GM21723 (cell line): ENCODE data around the gene ZDHHC11B.
"Not testable (repeated sequence)": the region's sequence is repeated elsewhere in the genome, so short reads cannot be mapped to it uniquely, and the experiment has no call there.

Experiments
- ATAC-seq: cut with Tn5 transposase; IDR thresholded peaks from one replicate; pipeline ENCODE4 v1.9.1; 2021; ENCODE audit warnings: mild to moderate bottlenecking, moderate library complexity; ENCODE audit not compliant: unreplicated experiment

ZDHHC11B gene

GRCh38 chr5:688348-689010 is 96.0 kb downstream of the ZDHHC11B start:
- not testable (repeated sequence) for ATAC-seq

- ATAC-seq: not testable (repeated sequence)
Observed at GRCh38 chr5:686936-687335, 97.6 kb downstream of the ZDHHC11B start.

DNA sequence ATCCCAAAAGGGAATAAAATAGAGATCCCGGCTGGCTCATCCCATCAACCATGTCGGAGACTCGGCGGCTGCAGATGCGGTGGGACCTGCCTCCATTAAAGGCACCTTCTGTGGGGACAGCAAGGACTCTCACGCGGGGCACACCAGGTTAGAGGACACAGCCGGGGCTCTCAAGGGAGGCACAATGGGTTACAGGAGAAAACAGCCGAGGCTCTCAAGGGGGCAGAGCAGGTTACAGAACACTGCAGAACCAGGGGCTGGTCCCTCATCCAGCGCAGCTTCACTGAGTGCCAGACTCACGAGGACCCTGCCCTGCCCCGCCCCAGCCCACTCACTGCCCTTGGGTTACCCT is 98.4 kb downstream of the ZDHHC11B start:
- not testable (repeated sequence) for ATAC-seq

GRCh38 chr5:685262-686171 is 99.0 kb downstream of the ZDHHC11B start:
- ATAC-seq: no peak

GRCh38 chr5:684751-685216 is 99.7 kb downstream of the ZDHHC11B start:
- ATAC-seq: no peak

- no peak for ATAC-seq
Observed at GRCh38 chr5:683551-684481, 100.7 kb downstream of the ZDHHC11B start.

DNA sequence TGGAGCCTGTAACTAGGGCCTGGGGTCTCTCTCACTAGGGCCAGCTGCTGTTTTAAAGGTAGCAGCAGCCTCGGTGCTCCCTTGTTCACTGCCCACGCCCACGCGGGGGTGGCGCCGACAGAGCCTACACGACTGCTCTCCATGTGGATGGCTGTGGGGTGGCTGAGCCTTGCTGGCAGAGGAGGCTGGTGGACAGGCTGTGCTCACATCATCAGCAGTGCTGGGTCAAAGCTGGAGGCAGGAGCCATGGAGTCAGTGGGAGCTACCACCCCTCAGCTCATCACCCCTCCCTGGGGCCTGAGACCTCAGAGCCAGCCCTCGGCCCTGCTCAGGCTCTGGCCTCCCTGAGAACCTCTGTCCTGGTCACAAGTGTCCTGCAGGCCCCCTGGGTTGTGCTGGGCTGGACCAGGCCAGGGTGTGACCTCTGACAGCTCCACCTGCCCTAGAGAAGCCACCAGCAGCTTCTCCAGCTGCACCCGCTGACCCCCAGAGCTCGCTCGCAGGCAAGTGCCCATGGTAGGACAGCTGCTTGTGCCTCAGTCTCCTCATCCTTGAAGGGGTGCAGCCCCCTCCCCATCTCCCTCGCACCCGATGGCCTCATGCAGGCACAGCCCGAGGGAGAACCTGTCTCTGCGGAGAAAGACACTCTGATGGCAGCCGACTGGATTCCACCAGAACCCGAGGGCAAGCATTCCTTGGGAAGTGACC is 101.7 kb downstream of the ZDHHC11B start:
- ATAC-seq: not testable (repeated sequence)

DNA sequence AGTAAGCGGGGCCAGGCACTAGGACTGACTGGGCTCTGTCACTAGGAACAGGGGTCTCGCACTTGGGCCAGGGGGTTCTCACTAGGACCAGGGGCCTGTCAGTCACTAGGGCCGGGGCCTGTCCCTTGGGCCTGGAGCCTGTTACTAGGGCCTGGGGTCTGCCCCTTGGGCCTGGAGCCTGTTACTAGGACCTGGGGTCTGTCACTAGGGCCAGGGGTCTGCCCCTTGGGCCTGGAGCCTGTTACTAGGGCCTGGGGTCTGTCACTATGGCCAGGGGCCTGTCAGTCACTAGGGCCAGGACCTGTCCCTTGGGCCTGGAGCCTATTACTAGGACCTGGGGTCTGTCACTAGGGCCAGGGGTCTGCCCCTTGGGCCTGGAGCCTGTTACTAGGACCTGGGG is 102.3 kb downstream of the ZDHHC11B start:
- ATAC-seq: not testable (repeated sequence)

DNA sequence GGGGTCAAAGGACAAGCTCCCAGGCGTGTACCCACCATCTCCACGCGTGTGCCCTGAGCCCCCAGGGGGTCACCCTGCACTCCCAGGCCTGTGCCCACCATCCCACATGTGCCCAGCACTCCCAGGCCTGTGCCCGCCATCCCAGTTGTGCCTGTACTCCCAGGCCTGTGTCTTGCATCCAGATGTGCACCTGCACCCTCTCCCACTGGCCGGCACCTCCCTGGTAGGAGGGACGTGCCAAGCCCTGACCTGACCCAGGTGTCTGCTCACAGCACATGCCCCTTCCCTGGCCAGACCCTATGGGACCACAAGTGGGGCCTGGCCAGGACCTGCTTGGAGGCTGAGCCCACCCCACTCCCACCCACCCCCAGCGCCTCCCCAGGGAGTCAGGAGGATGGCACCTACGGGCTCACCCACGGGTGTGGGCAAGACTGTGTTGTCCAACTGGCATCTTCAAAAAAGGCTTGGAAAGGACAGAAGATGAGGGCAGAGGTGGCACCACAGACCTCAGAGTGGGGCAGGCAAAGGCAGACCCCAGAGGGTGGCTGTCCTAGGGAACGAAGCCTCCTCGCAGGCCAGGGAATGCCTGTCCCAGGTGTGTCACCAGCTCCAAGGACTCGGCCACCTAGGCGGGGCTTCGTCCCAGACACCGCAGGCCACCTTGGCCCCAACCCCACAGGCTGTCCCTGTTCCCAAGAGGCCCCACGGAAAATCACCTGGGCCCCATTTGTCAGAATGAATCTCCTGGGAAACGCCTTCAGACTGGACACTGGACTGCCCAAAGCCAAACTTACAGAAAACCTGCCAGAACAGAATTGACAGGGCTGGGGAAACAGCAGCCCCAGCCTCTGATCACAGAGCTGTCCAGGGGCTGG is 103.0 kb downstream of the ZDHHC11B start:
- ATAC-seq: not testable (repeated sequence)

- ATAC-seq: not testable (repeated sequence)
Observed at GRCh38 chr5:680836-681235, 103.7 kb downstream of the ZDHHC11B start.

DNA sequence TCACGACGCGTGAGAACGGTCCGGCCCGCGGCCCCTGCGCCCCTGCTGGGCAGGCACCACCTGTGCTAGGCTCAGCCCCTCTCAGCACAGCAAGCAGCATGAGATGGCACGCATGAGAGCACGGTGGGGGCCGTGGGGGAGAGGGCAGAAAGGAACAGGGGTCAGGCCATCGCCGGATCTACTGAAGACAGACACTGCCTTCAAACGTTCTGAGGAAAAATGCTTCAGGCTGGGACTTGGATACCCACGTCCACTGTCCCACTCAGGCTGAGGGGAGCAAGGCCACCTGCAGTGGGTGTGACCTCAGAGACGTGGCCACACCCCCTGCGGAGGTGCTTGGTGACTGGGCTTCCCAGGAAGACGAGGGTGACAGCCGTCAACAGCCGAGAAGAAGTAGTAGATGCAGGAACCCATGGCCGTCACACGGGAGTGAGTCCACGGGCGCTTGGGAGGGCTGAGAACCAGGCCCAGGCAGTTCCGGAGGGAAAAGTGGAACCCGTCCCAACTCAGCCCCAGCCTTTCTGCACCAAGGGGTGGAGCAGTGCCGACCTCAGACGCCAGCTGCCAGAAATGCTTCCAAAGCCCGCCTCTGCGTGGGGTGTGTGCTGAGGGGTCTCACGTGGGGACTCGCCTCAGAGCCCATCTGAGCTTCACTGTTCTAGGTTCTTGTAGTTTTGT is 104.3 kb downstream of the ZDHHC11B start:
- not testable (repeated sequence) for ATAC-seq

DNA sequence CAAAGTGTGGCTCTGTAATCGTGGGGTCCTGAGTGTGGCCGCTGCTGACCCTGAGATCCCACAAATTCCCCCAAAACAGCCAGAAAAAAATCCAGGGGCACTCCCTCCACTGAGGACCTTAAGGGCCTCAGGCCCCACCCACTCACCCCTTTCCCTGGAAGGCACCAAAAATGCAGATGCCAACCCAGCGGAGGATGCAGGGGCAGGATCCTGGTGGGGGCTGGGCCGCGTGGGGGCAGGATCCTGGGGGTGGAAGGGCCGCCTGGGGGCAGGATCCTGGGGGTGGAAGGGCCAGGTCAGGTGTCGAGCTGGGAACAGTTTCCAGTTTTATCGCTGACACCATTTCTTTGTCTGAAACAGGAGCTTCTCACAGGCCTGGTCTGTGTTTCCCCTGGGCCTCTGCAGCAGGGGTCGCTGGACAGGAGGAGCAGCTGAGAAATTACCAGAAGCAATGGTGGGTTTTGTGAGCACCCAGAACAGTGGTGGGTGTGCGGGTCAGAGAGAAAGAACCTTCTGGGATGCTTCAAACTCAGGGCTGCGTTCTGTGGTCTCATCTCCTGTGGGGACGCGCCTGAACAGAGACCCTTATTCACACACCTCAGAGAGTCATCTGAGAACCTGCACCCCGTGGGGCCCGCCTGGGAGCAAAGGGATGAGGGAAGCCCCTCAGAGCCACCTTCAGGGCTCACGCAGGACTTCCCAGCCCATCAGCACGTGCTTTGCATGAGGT is 105.2 kb downstream of the ZDHHC11B start:
- ATAC-seq: not testable (repeated sequence)

DNA sequence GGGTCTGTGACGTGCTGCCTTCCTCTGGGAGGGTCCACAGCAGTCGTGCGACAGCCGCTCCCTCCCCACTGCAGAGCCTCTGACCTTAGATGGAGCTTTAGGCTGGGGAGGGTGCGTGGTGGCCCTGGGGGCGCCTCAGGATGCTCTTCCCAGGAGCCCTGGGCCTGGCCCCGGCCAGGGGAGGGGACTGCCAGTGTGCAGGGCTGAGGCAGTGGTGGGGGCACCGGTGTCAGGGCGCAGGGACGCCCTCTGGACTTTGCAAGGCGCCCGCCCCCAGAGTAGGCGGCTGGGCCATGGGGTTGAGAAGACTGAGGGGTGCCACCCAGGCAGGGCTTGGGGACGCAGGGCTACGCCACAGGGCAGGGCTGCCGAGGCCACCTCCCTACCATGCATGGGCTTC is 106.0 kb downstream of the ZDHHC11B start:
- ATAC-seq: not testable (repeated sequence)

DNA sequence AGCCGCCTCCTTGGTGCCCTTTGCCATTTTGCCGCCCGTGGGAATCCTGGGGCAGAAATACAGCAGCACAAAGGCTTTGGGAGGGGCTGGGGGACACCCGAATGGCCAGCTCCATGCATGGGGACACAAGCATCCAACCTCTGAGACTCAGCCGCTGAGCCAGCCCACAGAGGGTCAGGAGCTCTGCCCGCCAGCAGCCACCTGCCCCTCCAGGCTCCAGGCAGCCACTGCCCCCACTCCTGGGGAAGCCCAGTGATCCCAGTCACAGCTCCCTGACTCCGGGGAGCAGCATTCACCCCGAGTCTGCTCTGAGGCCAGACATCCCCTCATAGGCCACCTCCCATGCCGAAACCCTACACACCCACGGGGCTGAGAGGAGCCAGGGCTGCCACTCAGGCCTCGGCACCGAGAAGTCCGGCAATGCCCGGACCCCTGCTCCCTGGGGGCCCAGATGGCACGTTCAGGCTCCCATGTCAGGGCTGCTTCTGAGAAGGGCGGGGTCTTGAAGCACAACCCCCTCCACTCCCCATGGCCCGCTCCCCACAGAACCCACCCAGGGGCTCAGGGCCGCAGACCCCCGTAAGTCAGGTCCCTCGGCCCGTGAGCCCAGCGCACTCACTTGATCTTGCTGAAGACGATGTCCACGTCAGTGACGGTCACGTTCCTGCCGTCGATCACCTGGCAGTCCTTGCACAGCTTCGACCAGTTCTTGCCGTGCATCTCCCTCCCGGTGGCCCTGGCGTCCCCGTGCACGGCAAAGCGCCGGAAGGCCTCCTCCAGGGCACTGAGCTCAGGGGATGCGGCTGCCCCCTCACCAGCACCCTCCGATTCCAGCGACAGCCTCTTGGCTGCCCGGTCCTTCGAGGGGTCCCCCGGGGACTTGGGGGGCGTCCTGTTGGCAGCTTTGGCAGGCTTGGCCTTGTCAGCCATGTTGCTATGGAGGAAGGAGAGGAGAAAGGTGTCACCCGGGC is 107.1 kb downstream of the ZDHHC11B start:
- no peak for ATAC-seq

DNA sequence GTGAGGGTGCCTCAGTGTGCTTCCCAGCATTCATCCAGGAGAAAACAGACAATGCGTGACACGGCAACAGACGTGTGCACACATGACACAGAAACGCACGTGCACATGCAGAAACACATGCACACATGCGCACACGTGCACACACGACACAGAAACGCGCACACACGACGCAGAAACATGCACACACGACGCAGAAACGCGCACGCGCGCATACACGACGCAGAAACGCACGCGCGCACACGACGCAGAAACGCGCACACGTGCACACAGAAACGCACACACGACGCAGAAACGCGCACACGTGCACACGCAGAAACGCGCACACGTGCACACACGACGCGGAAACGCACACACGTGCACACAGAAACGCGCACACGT is 107.8 kb downstream of the ZDHHC11B start:
- no peak for ATAC-seq

DNA sequence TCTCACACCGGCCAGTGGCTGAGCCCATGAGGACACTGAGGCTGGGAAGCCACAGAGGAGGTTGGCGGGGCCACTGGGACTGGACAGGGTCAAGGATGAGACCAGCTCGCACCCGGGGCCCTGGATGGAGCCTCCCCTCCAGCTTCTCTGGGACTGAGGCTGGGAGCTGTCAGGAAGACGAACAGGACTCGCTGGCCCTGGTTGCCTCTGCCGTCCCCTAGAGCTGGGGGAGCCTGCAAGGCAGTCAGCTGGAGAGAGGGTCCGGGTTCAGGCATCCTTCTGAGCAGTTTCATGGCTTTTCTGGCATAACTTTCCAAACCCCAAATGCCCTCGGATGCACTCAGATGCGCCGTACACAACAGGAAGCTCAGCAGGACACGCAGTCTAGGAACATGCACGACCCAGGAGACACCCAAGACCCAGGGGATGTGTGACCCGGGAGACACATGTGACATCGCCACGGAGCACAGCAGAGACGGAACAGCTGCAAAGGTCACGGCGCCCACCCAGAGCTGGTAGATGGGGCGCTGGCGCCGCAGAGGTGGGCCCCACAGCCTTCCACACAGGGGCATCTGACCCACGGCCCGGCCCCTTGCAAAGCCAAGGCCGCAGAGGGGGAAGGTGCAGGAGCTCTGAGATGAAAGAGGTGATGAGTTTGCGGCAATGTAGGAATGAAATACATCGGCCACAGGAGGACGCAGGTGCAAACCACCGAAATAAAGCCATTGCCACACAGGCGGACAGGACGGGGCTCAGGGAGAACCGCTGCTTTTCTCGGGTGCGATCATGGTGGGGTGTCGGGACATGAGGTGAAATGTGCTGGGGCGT is 108.4 kb downstream of the ZDHHC11B start:
- no peak for ATAC-seq
